ENCODE measurements around the gene GNG4.
"Not testable (repeated sequence)": the region's sequence is repeated elsewhere in the genome, so short reads cannot be mapped to it uniquely, and the experiment has no call there.

GNG4 gene

DNA sequence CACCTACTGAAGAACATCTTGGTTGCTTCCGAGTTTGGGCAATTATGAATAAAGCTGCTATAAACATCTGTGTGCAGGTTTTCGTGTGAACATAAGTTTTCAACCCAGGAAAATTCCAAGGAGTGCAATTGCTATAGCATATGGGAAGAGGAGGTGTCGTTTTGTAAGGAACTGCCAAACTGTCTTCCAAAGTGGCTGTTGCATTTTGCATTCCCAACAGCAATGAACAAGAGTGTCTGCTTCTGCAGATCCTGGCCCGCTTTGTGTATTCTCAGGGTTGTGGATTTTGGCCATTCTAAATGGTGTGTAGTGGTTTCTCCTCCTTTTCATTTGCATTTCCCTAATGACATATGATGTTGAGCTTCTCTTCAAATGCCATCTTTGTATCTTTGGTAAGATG is 23.8 kb downstream of the GNG4 start:
- TF ChIP-seq POLR2A (IDR thresholded peaks at IDR 0.05; ENCODE audit: extremely low read depth, insufficient read length) = no peak
- TF ChIP-seq MAX (IDR thresholded peaks at IDR 0.05; ENCODE audit: low read depth, low read length) = no peak
- no peak for TF ChIP-seq MYC (IDR thresholded peaks at IDR 0.05; ENCODE audit: low read depth, low read length)
- TF ChIP-seq CTCF (IDR thresholded peaks at IDR 0.05; ENCODE audit: low read depth, low read length) = no peak
- DNase-seq (ENCODE audit: low read depth) = no peak
- no peak overlapping the region for H3K4me3 ChIP-seq (ENCODE audit: low read depth, low read length)

DNA sequence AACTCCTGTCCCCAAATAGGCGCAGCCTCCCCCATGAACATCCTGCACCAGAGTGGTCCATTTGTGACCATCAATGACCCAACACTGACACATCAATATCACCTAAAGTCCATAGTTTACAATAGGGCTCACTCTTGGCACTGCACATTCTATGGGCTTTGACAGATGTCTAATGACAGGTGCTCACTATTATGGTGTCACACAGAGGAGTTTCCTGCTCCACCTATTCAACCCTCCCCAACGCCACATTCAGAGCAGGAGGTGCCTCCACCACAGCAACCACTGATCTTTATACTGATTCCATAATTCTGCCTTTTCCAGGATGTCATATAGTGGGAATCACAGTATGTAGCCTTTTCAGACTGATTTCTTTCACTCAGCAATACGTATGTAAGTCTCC is 24.2 kb downstream of the GNG4 start:
- no peak overlapping the region for H3K4me3 ChIP-seq (ENCODE audit: low read depth, low read length)
- no peak for TF ChIP-seq MAX (IDR thresholded peaks at IDR 0.05; ENCODE audit: low read depth, low read length)
- no peak for TF ChIP-seq MYC (IDR thresholded peaks at IDR 0.05; ENCODE audit: low read depth, low read length)
- TF ChIP-seq POLR2A (IDR thresholded peaks at IDR 0.05; ENCODE audit: extremely low read depth, insufficient read length) = no peak
- no peak for TF ChIP-seq CTCF (IDR thresholded peaks at IDR 0.05; ENCODE audit: low read depth, low read length)
- no peak for DNase-seq (ENCODE audit: low read depth)

GRCh38 chr1:235624721-235625333 is 24.8 kb downstream of the GNG4 start:
- TF ChIP-seq POLR2A (IDR thresholded peaks at IDR 0.05; ENCODE audit: extremely low read depth, insufficient read length) (no peak), MAX (IDR thresholded peaks at IDR 0.05; ENCODE audit: low read depth, low read length) (no peak), CTCF (IDR thresholded peaks at IDR 0.05; ENCODE audit: low read depth, low read length) (no peak), MYC (IDR thresholded peaks at IDR 0.05; ENCODE audit: low read depth, low read length) (no peak)
- DNase-seq (ENCODE audit: low read depth) = peak; percentile 63

DNA sequence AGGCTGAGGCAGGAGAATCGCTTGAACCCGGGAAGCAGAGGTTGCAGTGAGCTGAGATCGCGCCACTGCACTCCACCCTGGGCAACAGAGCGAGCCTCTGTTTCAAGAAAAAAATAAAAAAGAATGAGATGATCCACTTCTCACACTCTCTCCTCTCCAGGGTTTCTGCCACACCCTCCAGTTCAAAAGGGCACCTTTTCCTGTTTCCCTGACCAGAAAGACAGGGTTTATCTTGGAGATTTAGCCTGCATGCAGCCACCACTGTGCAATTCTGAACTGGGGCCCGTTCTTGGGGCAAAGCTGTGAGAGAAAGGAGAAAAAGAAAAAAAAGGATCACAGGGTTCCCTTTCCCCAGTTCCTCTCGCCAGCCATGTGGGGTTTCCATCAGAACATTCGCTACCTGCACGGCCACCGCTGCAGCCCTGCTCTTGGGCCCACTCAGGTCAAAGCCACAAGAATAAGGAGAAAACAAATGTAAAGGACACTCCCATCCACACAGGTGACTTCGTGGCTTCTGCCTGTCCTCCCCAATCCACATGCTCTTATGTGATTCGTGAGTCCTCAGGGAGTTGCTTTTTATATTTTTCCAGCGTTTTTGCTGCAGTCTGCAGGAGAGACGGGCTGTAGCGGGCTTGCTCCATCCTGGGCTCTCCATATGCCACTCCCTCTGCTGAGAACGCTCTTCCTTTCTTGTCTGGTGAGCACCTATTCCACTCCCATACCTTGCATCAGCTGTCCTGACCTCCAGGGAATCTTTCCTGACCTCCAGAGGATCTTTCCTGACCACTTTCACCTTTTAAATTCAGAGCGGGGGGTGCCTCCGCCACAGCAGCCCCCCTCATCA is 26.4 kb downstream of the GNG4 start:
- no peak for DNase-seq (ENCODE audit: low read depth)
- TF ChIP-seq MAX (IDR thresholded peaks at IDR 0.05; ENCODE audit: low read depth, low read length) = no peak
- TF ChIP-seq CTCF (IDR thresholded peaks at IDR 0.05; ENCODE audit: low read depth, low read length) = no peak
- no peak for TF ChIP-seq POLR2A (IDR thresholded peaks at IDR 0.05; ENCODE audit: extremely low read depth, insufficient read length)
- no peak for TF ChIP-seq MYC (IDR thresholded peaks at IDR 0.05; ENCODE audit: low read depth, low read length)
- H3K4me3 ChIP-seq (ENCODE audit: low read depth, low read length) = no peak overlapping the region

More at GRCh38 chr1:235624721-235625333, 24.8 kb downstream of the GNG4 start:
- no peak overlapping the region for H3K4me3 ChIP-seq (ENCODE audit: low read depth, low read length)

DNA sequence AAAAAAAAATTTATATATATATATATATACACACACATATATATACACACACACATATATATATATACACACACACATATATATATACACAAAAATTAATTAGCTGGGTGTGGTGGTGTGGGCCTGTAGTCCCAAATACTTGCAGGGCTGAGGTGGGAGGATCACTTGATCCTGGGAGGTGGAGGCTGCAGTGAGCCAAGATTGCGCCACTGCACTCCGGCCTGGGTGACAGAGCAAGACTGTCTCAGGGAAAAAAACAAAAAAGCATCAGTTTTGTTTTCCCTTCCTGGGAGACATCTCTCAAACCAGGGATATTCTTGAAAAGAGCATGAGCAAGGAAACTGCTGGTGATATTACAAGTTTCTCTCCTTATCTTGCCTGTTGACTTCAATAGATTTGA is 30.4 kb downstream of the GNG4 start:
- H3K4me3 ChIP-seq (ENCODE audit: low read depth, low read length); DNase-seq (ENCODE audit: low read depth): not testable (repeated sequence)

- TF ChIP-seq CTCF (IDR thresholded peaks at IDR 0.05; ENCODE audit: low read depth, low read length) (peak; percentile 21), POLR2A (IDR thresholded peaks at IDR 0.05; ENCODE audit: extremely low read depth, insufficient read length) (no peak)
- DNase-seq (ENCODE audit: low read depth) = no peak
- no peak overlapping the region for H3K4me3 ChIP-seq (ENCODE audit: low read depth, low read length)
Measured at GRCh38 chr1:235617808-235618207, 31.8 kb downstream of the GNG4 start.
